Stimulated activated naive CD8-positive, alpha-beta T cell treated with anti-CD3 and anti-CD28 coated beads, Interleukin-15, amount 100 ng/mL, for 72 hours (primary cell): ENCODE data around the gene RPTOR.

Experiments used
- ATAC-seq: fragments of 150-1000 bp; cut with Tn5 transposase; 2 replicates; pipeline ENCODE4 v1.10.0; 2021; ENCODE audit warnings: mild to moderate bottlenecking, moderate library complexity
- DNase-seq, 2 donors: peaks; one replicate each; pipeline ENCODE4 v3.0.0; 2021 to 2022
- H3K27ac Mint-ChIP-seq, 2 donors: one replicate each; pipeline ENCODE4 v1.8.0; 2022; ENCODE audit warnings: mild to moderate bottlenecking in 2 of 2, mixed read lengths in 2 of 2, moderate library complexity in 2 of 2
- H3K27me3 Mint-ChIP-seq: one replicate; pipeline ENCODE4 v1.8.0; 2022; ENCODE audit warnings: mixed read lengths
- H3K4me1 Mint-ChIP-seq: one replicate; pipeline ENCODE4 v1.8.0; 2022; ENCODE audit warnings: mild to moderate bottlenecking, mixed read lengths
- H3K4me3 Mint-ChIP-seq, 2 donors: one replicate each; pipeline ENCODE4 v1.8.0; 2022; ENCODE audit warnings: mild to moderate bottlenecking in 2 of 2, mixed read lengths in 2 of 2, moderate library complexity in 1 of 2
- H3K9me3 Mint-ChIP-seq, 2 donors: one replicate each; pipeline ENCODE4 v1.8.0; 2022; ENCODE audit warnings: mixed read lengths in 2 of 2

RPTOR gene

GRCh38 chr17:80629298-80630028 is 84.8 kb downstream of the RPTOR start:
- DNase-seq (no peak), ATAC-seq (no peak)
- Mint-ChIP-seq H3K4me3 (no peak overlapping the region), H3K4me1 (no peaks in the 10 kb centered on the region), H3K27ac (no peak overlapping the region), H3K9me3 (no peaks in the 10 kb centered on the region), H3K27me3 (no peaks in the 10 kb centered on the region)

- Mint-ChIP-seq H3K4me3 (no peak overlapping the region), H3K9me3 (no peaks in the 10 kb centered on the region), H3K4me1 (peaks cover 9% of the 10 kb centered on the region), H3K27me3 (no peaks in the 10 kb centered on the region), H3K27ac (no peak overlapping the region)
- ATAC-seq: no peak
- no peak for DNase-seq
Measured at GRCh38 chr17:80630560-80631120, 86.0 kb downstream of the RPTOR start.

GRCh38 chr17:80631142-80632045 is 86.8 kb downstream of the RPTOR start:
- Mint-ChIP-seq H3K4me1 (peaks cover 14% of the 10 kb centered on the region), H3K4me3 (no peak overlapping the region), H3K27ac (no peak overlapping the region), H3K9me3 (no peaks in the 10 kb centered on the region), H3K27me3 (no peaks in the 10 kb centered on the region)
- DNase-seq: no peak
- ATAC-seq: no peak

GRCh38 chr17:80632046-80632581 is 87.5 kb downstream of the RPTOR start:
- Mint-ChIP-seq H3K27me3 (no peaks in the 10 kb centered on the region), H3K4me1 (peaks cover 21% of the 10 kb centered on the region), H3K9me3 (no peaks in the 10 kb centered on the region), H3K4me3 (no peak overlapping the region), H3K27ac (no peak overlapping the region)
- no peak for DNase-seq
- ATAC-seq: no peak

- H3K4me1 Mint-ChIP-seq: peaks cover 24% of the 10 kb centered on the region
Measured at GRCh38 chr17:80633207-80633606, 88.6 kb downstream of the RPTOR start.

GRCh38 chr17:80633994-80634566 is 89.4 kb downstream of the RPTOR start:
- Mint-ChIP-seq H3K9me3 (no peaks in the 10 kb centered on the region), H3K27me3 (no peaks in the 10 kb centered on the region), H3K4me1 (peaks cover 24% of the 10 kb centered on the region), H3K4me3 (no peak overlapping the region), H3K27ac (no peak overlapping the region)
- ATAC-seq: no peak
- DNase-seq: no peak

More at GRCh38 chr17:80633207-80633606, 88.6 kb downstream of the RPTOR start:
- Mint-ChIP-seq H3K27ac (no peak overlapping the region), H3K9me3 (no peaks in the 10 kb centered on the region), H3K4me3 (no peak overlapping the region), H3K27me3 (no peaks in the 10 kb centered on the region)
- no peak for DNase-seq
- no peak for ATAC-seq

GRCh38 chr17:80636361-80637018 is 91.9 kb downstream of the RPTOR start:
- peak overlapping the region; percentile 21 to 49 for H3K27ac Mint-ChIP-seq
- no peaks in the 10 kb centered on the region for H3K27me3 Mint-ChIP-seq
- peak; percentile 37 for ATAC-seq

GRCh38 chr17:80637048-80637781 is 92.6 kb downstream of the RPTOR start:
- H3K27ac Mint-ChIP-seq: peak overlapping the region; percentile 49 to 59
- no peak for DNase-seq
- H3K4me3 Mint-ChIP-seq: no peak overlapping the region
- peaks cover 33% of the 10 kb centered on the region for H3K4me1 Mint-ChIP-seq
- no peaks in the 10 kb centered on the region for H3K9me3 Mint-ChIP-seq
- no peak for ATAC-seq
- H3K27me3 Mint-ChIP-seq: no peaks in the 10 kb centered on the region

More at GRCh38 chr17:80636361-80637018, 91.9 kb downstream of the RPTOR start:
- Mint-ChIP-seq H3K4me1 (peaks cover 31% of the 10 kb centered on the region), H3K4me3 (peak overlapping the region in 1 of 2 donors; percentile 28), H3K9me3 (no peaks in the 10 kb centered on the region)
- DNase-seq: no peak

GRCh38 chr17:80639658-80640057 is 95.0 kb downstream of the RPTOR start:
- Mint-ChIP-seq H3K27ac (peak overlapping the region in 1 of 2 donors; percentile 3), H3K27me3 (no peaks in the 10 kb centered on the region), H3K4me1 (peaks cover 51% of the 10 kb centered on the region), H3K9me3 (no peaks in the 10 kb centered on the region), H3K4me3 (no peak overlapping the region)
- no peak for ATAC-seq
- DNase-seq: no peak

GRCh38 chr17:80640366-80641084 is 95.9 kb downstream of the RPTOR start:
- Mint-ChIP-seq H3K27ac (no peak overlapping the region), H3K4me1 (peaks cover 52% of the 10 kb centered on the region), H3K9me3 (no peaks in the 10 kb centered on the region), H3K27me3 (no peaks in the 10 kb centered on the region), H3K4me3 (no peak overlapping the region)
- ATAC-seq (no peak), DNase-seq (no peak)

- ATAC-seq (no peak), DNase-seq (no peak)
- Mint-ChIP-seq H3K9me3 (no peaks in the 10 kb centered on the region), H3K4me3 (no peak overlapping the region), H3K27me3 (no peaks in the 10 kb centered on the region), H3K4me1 (peaks cover 61% of the 10 kb centered on the region), H3K27ac (peak overlapping the region in 1 of 2 donors; percentile 56)
Measured at GRCh38 chr17:80643326-80644099, 98.9 kb downstream of the RPTOR start.

GRCh38 chr17:80644536-80644935 is 99.9 kb downstream of the RPTOR start:
- peaks cover 68% of the 10 kb centered on the region for H3K4me1 Mint-ChIP-seq
- no peak for DNase-seq
- H3K9me3 Mint-ChIP-seq: no peaks in the 10 kb centered on the region
- no peaks in the 10 kb centered on the region for H3K27me3 Mint-ChIP-seq
- no peak for ATAC-seq
- H3K27ac Mint-ChIP-seq: no peak overlapping the region
- H3K4me3 Mint-ChIP-seq: no peak overlapping the region

- Mint-ChIP-seq H3K4me3 (no peak overlapping the region), H3K4me1 (peaks cover 78% of the 10 kb centered on the region), H3K27me3 (no peaks in the 10 kb centered on the region), H3K9me3 (peaks cover 0 to 2% of the 10 kb centered on the region in 2 donors), H3K27ac (peak overlapping the region in 1 of 2 donors; percentile 52)
- ATAC-seq (no peak), DNase-seq (no peak)
Measured at GRCh38 chr17:80645706-80646325, 101.2 kb downstream of the RPTOR start.
